ENCODE data around the gene GRM7. TPM values are rescaled to one million over a fixed set of nuclear protein-coding genes. Genes with fewer than 3 reads are reported as not detected.

Gene GRM7
- total RNA-seq, 1 donor from 2014 or later = 9.9 TPM

DNA sequence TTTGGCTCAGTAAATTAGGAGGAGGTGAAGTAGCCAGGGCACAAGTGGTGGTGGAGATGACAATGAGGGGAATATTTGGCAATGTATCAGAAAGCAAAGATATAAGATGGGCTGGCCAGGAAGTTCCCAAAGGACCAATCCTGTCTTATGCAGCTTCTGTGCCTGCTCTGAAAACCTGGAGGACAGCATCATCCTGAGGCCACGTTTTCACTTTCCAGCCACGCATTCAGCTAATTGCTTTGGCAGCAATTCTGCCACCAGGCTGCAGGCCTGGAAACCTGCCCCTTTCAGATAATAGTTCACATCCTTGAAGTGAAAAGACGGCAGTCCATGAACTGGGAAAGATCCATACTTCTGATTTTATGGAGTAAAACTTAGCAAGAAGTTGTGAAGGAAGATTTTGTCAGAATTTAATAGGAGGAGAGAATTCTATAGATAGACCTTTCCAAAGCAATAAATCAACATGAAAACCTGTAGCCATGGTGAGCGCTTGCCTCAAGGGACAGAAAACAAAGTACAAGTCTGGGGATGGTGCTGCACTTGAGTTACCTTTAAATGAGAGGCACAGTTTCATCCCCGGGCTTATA, 682.5 kb downstream of the GRM7 start:
- Mint-ChIP-seq H3K27me3 (peaks cover 8% of the 10 kb centered on the region), H3K27ac (no peak overlapping the region), H3K4me3 (no peak overlapping the region), H3K4me1 (ENCODE audit: unreplicated experiment) (peaks cover 9% of the 10 kb centered on the region), H3K36me3 (no peaks in the 10 kb centered on the region), H3K9me3 (peaks cover 5% of the 10 kb centered on the region)
- DNase-seq (ENCODE audit: extremely low spot score, unreplicated experiment) = no peak
- TF ChIP-seq, protein P1, sequence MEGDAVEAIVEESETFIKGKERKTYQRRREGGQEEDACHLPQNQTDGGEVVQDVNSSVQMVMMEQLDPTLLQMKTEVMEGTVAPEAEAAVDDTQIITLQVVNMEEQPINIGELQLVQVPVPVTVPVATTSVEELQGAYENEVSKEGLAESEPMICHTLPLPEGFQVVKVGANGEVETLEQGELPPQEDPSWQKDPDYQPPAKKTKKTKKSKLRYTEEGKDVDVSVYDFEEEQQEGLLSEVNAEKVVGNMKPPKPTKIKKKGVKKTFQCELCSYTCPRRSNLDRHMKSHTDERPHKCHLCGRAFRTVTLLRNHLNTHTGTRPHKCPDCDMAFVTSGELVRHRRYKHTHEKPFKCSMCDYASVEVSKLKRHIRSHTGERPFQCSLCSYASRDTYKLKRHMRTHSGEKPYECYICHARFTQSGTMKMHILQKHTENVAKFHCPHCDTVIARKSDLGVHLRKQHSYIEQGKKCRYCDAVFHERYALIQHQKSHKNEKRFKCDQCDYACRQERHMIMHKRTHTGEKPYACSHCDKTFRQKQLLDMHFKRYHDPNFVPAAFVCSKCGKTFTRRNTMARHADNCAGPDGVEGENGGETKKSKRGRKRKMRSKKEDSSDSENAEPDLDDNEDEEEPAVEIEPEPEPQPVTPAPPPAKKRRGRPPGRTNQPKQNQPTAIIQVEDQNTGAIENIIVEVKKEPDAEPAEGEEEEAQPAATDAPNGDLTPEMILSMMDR (conservative IDR thresholded peaks at IDR 0.05) = no peak

DNA sequence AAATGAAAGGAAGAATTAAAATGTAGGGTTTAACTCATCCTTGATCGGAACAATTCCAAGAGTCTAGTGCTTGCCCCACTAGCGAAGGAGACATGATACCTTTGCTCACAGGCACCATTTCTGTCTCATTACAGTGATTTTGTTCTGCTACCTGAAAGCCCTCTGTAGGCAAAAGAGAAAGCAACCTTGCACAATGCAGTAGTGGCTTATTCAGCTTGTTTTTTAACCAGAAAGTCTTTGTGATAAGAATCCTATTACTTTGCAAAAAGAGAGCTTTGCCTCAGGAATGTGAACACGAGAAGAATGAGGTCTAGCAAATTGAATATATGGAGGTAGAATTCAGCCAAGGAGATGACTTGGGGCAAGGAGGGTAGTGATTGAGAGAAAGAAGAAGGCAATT, 684.4 kb downstream of the GRM7 start:
- no peak for DNase-seq (ENCODE audit: extremely low spot score, unreplicated experiment)

DNA sequence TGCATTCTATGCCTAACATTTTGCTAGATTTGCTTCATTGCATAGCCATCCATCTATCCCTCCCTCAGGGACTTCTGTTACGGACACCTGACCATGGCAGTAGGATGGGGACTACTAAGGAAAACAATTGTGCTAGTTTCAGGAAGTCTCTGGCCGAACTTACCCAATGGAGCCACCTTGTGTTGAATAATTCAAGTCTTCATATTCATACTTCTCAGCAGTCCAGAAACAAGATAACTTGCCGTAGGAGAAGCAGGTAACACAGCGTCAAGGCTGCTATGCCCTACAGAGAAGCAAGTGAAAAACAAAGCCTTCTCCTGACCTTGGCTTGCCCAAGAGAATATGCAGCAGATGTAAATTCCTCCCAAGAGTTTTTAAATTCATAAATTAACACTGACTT, 685.3 kb downstream of the GRM7 start:
- Mint-ChIP-seq H3K27me3 (peaks cover 8% of the 10 kb centered on the region), H3K4me1 (ENCODE audit: unreplicated experiment) (peaks cover 9% of the 10 kb centered on the region), H3K9me3 (peaks cover 5% of the 10 kb centered on the region), H3K36me3 (no peaks in the 10 kb centered on the region), H3K27ac (no peak overlapping the region), H3K4me3 (no peak overlapping the region)
- no peak for DNase-seq (ENCODE audit: extremely low spot score, unreplicated experiment)
- TF ChIP-seq, protein P1 (conservative IDR thresholded peaks at IDR 0.05) = no peak

More for the DNA sequence above, 684.4 kb downstream of the GRM7 start:
- no peak overlapping the region for H3K4me3 Mint-ChIP-seq
- no peak overlapping the region for H3K27ac Mint-ChIP-seq
- no peaks in the 10 kb centered on the region for H3K36me3 Mint-ChIP-seq
- peaks cover 5% of the 10 kb centered on the region for H3K9me3 Mint-ChIP-seq
- TF ChIP-seq, protein P1 (conservative IDR thresholded peaks at IDR 0.05) = no peak
- H3K4me1 Mint-ChIP-seq (ENCODE audit: unreplicated experiment) = peaks cover 9% of the 10 kb centered on the region
- peaks cover 8% of the 10 kb centered on the region for H3K27me3 Mint-ChIP-seq

DNA sequence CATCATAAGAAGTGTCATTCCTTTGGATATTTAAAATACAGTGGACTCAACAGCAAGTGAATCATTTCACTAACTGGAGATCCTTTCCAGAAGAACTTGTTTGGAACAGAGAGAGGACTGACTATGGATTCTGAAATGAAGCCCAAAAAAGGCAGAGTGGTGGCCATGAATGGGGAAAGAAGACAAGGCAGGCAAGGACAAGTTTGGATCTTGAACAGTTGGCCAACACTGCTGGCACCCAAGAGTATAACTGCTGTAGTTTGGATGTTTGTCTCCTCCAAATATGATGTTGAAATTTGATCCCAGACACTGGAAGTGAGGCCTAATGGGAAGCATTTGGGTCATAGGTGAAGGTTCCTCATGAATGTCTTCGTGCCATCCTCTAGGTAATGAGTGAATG, 686.9 kb downstream of the GRM7 start:
- Mint-ChIP-seq H3K27me3 (no peaks in the 10 kb centered on the region), H3K36me3 (no peaks in the 10 kb centered on the region), H3K9me3 (peaks cover 6% of the 10 kb centered on the region), H3K4me1 (ENCODE audit: unreplicated experiment) (peaks cover 9% of the 10 kb centered on the region), H3K27ac (no peak overlapping the region), H3K4me3 (no peak overlapping the region)
- TF ChIP-seq, protein P1 (conservative IDR thresholded peaks at IDR 0.05) = no peak
- DNase-seq (ENCODE audit: extremely low spot score, unreplicated experiment) = no peak

DNA sequence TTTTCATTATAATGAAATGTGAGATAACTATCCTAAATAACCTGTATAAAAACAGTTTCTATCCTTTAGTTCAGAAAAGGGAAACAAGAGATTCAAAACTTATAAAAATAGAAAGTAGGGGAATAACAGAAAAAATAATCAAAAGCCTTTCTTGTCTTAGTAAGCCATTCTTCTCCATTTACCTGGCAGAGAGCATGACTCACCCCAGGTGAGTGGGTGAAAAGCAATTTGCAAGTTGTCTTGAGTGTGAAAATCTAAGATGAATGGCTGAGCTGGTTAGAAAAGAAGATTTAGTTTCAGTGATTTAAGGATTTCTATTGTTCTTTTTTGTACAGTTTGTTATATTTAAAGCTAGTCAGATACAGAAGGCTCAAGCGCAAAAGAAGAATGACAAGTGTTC, 702.0 kb downstream of the GRM7 start:
- no peaks in the 10 kb centered on the region for H3K36me3 Mint-ChIP-seq
- H3K4me3 Mint-ChIP-seq = no peak overlapping the region
- H3K9me3 Mint-ChIP-seq = peaks cover under 1% of the 10 kb centered on the region
- no peak for DNase-seq (ENCODE audit: extremely low spot score, unreplicated experiment)
- no peaks in the 10 kb centered on the region for H3K27me3 Mint-ChIP-seq
- H3K4me1 Mint-ChIP-seq (ENCODE audit: unreplicated experiment) = no peaks in the 10 kb centered on the region
- H3K27ac Mint-ChIP-seq = no peak overlapping the region
- TF ChIP-seq, protein P1 (conservative IDR thresholded peaks at IDR 0.05) = no peak

GRCh38 chr3:7565574-7565973, 704.7 kb downstream of the GRM7 start:
- no peak for DNase-seq (ENCODE audit: extremely low spot score, unreplicated experiment)
- Mint-ChIP-seq H3K4me3 (no peak overlapping the region), H3K4me1 (ENCODE audit: unreplicated experiment) (no peaks in the 10 kb centered on the region), H3K27ac (no peak overlapping the region), H3K9me3 (peaks cover 5% of the 10 kb centered on the region), H3K27me3 (no peaks in the 10 kb centered on the region), H3K36me3 (peaks cover 3% of the 10 kb centered on the region)
- TF ChIP-seq, protein P1 (conservative IDR thresholded peaks at IDR 0.05) = no peak
